NCI-H1092 treated with DMSO at 0.1 percent for 48 hours (cell line): ENCODE data around the gene CPED1.
"Not testable (repeated sequence)": the region's sequence is repeated elsewhere in the genome, so short reads cannot be mapped to it uniquely, and the experiment has no call there.

Source experiments
- DNase-seq: peaks from one replicate; lab custom pipeline; 2025; lab: John Stamatoyannopoulos, UW

Gene CPED1

GRCh38 chr7:120981888-120982615, 6.5 kb upstream of the CPED1 start:
- no peak for DNase-seq

DNA sequence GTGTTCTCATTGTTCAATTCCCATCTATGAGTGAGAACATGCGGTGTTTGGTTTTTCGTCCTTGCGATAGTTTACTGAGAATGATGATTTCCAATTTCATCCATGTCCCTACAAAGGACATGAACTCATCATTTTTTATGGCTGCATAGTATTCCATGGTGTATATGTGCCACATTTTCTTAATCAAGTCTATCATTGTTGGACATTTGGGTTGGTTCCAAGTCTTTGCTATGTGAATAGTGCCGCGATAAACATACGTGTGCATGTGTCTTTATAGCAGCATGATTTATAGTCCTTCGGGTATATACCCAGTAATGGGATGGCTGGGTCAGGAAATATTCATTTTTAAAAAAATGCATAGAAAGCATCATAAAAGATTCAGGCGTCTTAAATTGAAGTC, 4.9 kb upstream of the CPED1 start:
- not testable (repeated sequence) for DNase-seq

DNA sequence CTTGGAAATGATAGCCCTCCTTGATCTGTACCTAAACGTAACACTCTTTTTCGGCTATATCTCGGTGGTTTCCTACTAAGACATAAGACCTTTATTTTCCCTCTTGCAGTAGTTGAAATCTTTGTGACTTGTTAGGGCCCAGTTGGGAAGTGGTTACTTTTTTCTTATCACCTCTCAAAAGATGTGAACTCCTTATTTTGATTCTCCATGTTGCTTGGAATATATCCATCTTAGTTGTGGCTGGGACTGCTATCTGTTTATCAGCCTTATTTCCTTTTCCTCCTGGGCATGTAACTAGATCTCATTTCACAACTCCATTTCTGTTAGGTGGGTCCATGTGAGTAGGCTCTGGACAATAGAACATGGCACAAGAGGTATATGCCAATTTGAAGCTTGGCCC, 4.1 kb upstream of the CPED1 start:
- no peak for DNase-seq

DNA sequence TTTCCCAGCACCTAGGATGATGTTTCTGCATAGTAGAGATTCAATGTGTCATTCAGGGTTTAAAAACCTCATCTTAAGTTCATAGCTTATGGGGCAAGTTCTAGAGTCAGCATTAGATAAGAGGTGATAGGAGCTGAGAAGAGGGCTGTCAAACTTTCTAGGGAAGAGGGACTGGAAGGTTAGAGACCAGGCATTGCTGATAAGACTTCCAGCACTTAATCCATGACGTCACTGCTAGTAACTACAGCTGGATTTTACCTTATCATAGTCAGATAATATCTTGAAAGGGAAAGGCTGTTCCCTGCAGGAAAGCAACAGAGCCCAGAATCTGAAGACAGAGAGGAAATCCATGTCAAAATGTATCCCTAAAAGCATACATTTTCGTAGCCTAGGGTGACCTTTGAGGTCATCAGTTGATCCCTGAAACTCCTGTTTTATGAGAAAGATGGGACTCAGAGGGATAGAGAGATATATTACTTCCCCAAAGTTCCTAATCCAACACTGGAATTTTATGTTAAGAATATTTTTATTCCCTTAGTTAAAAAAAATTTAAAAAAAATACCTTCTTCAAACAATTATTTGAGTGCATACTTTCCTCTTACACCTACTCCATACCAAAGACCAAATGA, 3.3 kb upstream of the CPED1 start:
- no peak for DNase-seq

DNA sequence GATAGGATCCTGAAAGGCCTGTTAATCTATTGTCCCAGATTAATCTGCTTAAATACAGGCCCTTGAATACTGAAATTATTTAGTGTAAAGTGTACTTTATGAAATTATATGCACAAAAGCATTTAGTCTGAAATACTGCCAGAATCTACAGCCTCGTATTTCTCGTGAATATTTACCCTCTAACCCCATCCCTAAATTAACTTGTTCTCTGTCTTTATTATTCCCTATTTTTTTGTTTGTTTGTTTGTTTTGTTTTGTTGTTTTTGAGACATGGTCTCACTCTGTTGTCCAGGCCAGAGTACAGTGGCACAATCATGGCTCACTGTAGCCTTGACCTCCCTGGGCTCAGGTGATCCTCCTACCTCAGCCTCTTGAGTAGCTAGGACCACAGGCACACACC, 2.7 kb upstream of the CPED1 start:
- no peak for DNase-seq

- DNase-seq, result no peak
These were observed 1.9 kb upstream of the CPED1 start for GRCh38 chr7:120986650-120987049.

- DNase-seq, result no peak
These were observed 1.2 kb upstream of the CPED1 start for GRCh38 chr7:120987280-120987679.

- DNase-seq, result peak; percentile 89
These were observed 574 bp upstream of the CPED1 start for GRCh38 chr7:120987683-120988590.

- DNase-seq, result no peak
These were observed 1.0 kb downstream of the CPED1 start for GRCh38 chr7:120989257-120990220.

- no peak for DNase-seq
These were observed 2.1 kb downstream of the CPED1 start for GRCh38 chr7:120990468-120991118.

GRCh38 chr7:120991161-120991560, 2.6 kb downstream of the CPED1 start:
- DNase-seq, result no peak

- DNase-seq, result no peak
These were observed 3.1 kb downstream of the CPED1 start for GRCh38 chr7:120991581-120991980.

GRCh38 chr7:120992272-120992964, 3.9 kb downstream of the CPED1 start:
- DNase-seq, result no peak

GRCh38 chr7:120992965-120993494, 4.5 kb downstream of the CPED1 start:
- DNase-seq, result no peak

GRCh38 chr7:120993553-120994191, 5.2 kb downstream of the CPED1 start:
- DNase-seq, result no peak

GRCh38 chr7:120994512-120995410, 6.2 kb downstream of the CPED1 start:
- no peak for DNase-seq

DNA sequence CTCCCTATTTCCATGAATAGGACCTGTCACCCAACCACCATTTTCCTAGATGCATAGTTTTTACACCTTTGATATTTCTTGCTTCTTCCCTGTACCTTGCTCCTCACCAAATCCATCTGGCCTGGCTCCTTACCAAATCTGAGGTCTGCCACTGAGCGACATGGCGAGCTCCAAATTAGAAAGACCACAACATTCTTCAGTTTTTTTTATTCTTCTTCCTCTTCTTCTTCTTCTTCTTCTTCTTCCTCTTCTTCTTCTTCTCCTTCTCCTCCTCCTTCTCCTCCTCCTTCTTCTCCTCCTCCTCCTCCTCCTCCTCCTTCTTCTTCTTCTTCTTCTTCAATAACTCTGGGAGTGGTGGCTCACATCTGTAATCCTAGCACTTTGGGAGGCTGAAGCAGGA, 7.1 kb downstream of the CPED1 start:
- DNase-seq, result no peak

DNA sequence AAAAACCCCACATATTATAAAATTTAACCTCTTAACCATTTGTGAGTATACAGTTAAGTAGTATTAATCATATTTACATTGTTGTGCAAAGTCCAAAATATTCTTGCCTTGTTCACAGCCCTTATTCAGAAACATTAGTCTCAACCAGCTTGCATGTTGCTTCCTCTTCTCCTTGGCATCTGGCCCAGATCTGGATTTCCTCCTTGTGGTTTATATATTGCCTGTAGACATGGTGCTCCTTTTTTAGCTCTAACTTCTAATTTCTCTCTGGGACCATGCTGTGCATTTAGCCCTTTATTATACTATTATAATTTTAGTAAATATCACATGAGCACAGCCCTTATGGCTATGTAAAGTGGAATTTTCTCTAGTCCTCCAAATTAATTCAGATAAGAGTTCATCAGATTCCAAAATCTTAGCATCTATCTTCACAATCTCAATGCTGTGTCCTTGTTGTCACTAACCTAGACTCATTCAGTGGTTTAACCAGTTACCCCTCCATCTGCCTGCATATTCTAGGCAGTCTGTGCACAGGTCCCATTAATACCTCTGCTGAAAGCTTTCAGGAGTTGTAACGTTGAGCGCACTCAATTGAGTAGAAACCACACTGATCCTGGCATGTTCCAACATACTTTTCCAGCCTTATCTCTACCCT, 7.9 kb downstream of the CPED1 start:
- peak; percentile 28 for DNase-seq
